Tibial nerve (tissue), 4 donors: ENCODE measurements around the gene PRSS12. TPM values are rescaled to one million over a fixed set of nuclear protein-coding genes. Genes with fewer than 3 reads are reported as not detected.
"Not testable (repeated sequence)": the region's sequence is repeated elsewhere in the genome, so short reads cannot be mapped to it uniquely, and the experiment has no call there.

Source experiments
- DNase-seq, 2 donors: peaks; one replicate each; pipeline ENCODE4 v3.0.0-alpha.2; 2019; ENCODE audit warnings: low spot score in 2 of 2
- H3K27ac ChIP-seq, 4 donors: fragments of 200-600 bp; sonication (generic) in 3 of 4; one replicate each; pipeline ENCODE4 v1.5.1; 2017 to 2019; ENCODE audit warnings: mild to moderate bottlenecking in 1 of 4
- H3K27me3 ChIP-seq, 2 donors: fragments of 200-600 bp; sonication (generic) in 1 of 2; one replicate each; pipeline versions ENCODE4 v1.5.1 to v1.6.0; 2017 to 2019
- H3K36me3 ChIP-seq, 3 donors: fragments of 200-600 bp; sonication (generic); one replicate each; pipeline ENCODE4 v1.5.1; 2018 to 2019
- H3K4me1 ChIP-seq, 4 donors: fragments of 200-600 bp; sonication (generic) in 3 of 4; one replicate each; pipeline ENCODE4 v1.5.1; 2017 to 2019
- H3K4me3 ChIP-seq, 4 donors: fragments of 200-600 bp; sonication (generic) in 3 of 4; one replicate each; pipeline ENCODE4 v1.5.1; 2017 to 2019; ENCODE audit warnings: mild to moderate bottlenecking in 1 of 4, moderate library complexity in 1 of 4
- H3K9me3 ChIP-seq, 4 donors: fragments of 200-600 bp; sonication (generic) in 3 of 4; one replicate each; pipeline ENCODE4 v1.5.1; 2017 to 2019
- CTCF ChIP-seq, 5 experiments: fragments of 200-600 bp in 3 of 5; fragments of 450-650 bp in 2 of 5; sonication (generic) in 3 of 5; IDR thresholded peaks; one replicate each; pipeline ENCODE4 v1.5.1; 2016 to 2019; ENCODE audit warnings: antibody characterized with exemption in 5 of 5, mild to moderate bottlenecking in 3 of 5, moderate library complexity in 2 of 5
- EP300 ChIP-seq, 2 donors: sonication (generic); formaldehyde crosslinking; IDR thresholded peaks; one replicate each; pipeline ENCODE4 v1.6.1; 2017; ENCODE audit warnings: antibody characterized with exemption in 2 of 2, mild to moderate bottlenecking in 1 of 2
- POLR2A ChIP-seq, 2 donors: fragments of 450-650 bp; IDR thresholded peaks; one replicate each; pipeline ENCODE4 v1.6.1; 2017; ENCODE audit warnings: antibody characterized with exemption in 2 of 2, mild to moderate bottlenecking in 2 of 2, moderate library complexity in 2 of 2
- WGBS, 2 donors: methylation state at CpG; one replicate each; pipeline ENCODE4 v1.1.5; 2018; 5-methylcytosine and 5-hydroxymethylcytosine counted together
- total RNA-seq, 4 donors: library from RNA; depleted of rRNA; stranded (reverse); fragments of >200 nt; gene quantifications; one replicate each; pipeline ENCODE4 v1.1.0, GENCODE V29; 2016

PRSS12 gene
- total RNA-seq, 4 donors from 2014 or later: under 0.01 to 0.90 (median 0.21) TPM; not detected in 1

- no peak overlapping the region for H3K4me3 ChIP-seq
- no peaks in the 10 kb centered on the region for H3K27me3 ChIP-seq
- 67 to 76% methylated on average over 2 of the region's 2 CpGs for WGBS, 2 donors
- no peak overlapping the region for H3K27ac ChIP-seq
- no peaks in the 10 kb centered on the region for H3K4me1 ChIP-seq
- DNase-seq: no peak
- no peaks in the 10 kb centered on the region for H3K36me3 ChIP-seq
- no peak for TF ChIP-seq EP300 (IDR thresholded peaks at IDR 0.05)
- TF ChIP-seq CTCF (IDR thresholded peaks at IDR 0.05): no peak
- no peak for TF ChIP-seq POLR2A (IDR thresholded peaks at IDR 0.05)
- no peaks in the 10 kb centered on the region for H3K9me3 ChIP-seq
Observed at GRCh38 chr4:118314221-118314620, 38.6 kb downstream of the PRSS12 start.

DNA sequence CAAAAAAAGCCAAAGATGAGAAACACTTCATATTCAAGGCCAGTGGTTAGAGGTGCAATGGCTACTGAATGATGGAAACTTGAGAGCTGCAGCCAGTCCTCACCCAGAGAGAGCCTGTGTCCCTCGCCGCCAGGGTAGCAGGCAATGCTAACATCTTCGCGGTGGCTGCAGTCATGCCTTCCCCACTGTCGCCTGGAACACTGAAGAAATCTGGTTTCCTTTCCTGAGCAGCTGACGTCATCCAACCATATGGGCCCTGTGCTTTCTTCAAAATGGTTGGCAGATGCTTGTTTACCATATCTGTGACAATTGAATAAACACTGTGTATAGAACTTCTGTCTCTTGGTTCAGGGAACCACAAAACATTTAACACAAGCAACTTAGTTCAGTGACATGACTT, 39.7 kb downstream of the PRSS12 start:
- Histone ChIP-seq H3K4me1 (no peaks in the 10 kb centered on the region), H3K36me3 (no peaks in the 10 kb centered on the region), H3K4me3 (no peak overlapping the region), H3K27ac (no peak overlapping the region), H3K9me3 (no peaks in the 10 kb centered on the region), H3K27me3 (no peaks in the 10 kb centered on the region)
- TF ChIP-seq EP300 (IDR thresholded peaks at IDR 0.05): no peak
- no peak for TF ChIP-seq POLR2A (IDR thresholded peaks at IDR 0.05)
- no peak for TF ChIP-seq CTCF (IDR thresholded peaks at IDR 0.05)
- WGBS, 2 donors: 76 to 78% methylated on average over 6 of the region's 6 CpGs
- DNase-seq: no peak

DNA sequence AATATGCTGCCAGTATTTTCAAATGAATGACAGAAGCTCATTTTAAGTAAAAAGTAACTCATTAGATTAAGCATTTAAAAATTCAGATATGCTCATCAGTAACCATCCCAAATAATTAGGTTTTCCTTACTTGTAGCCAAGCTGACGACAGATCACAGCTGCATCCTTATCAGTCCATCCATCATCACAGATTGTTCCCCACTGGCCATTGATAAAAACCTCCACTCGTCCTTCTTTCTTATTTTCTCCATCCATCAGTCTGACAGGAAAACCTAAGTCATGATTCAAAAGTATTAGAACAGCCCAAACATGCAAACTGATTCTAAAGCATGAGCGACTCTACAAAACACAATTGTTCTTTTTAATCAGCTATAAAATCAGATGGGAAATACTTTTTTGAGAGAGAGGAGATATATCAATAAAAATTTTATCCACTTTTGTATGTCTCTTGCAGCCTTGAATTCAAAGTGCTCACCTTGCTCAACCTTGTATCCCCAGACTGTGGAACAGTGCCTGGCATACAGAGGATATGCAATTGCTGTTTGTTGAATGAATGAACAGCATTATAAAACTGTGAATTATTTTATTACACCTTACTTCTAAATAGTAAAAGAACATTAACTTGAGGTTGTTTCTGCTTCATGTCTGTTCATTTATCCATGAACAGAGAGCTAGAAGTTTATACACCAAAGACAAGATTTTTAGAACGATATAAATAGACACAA, 44.3 kb downstream of the PRSS12 start:
- no peak overlapping the region for H3K27ac ChIP-seq
- H3K9me3 ChIP-seq: no peaks in the 10 kb centered on the region
- WGBS, 2 donors: 59 to 63% methylated on average over 4 of the region's 4 CpGs
- no peaks in the 10 kb centered on the region for H3K27me3 ChIP-seq
- no peaks in the 10 kb centered on the region for H3K4me1 ChIP-seq
- H3K36me3 ChIP-seq: no peaks in the 10 kb centered on the region
- H3K4me3 ChIP-seq: no peak overlapping the region
- TF ChIP-seq EP300 (IDR thresholded peaks at IDR 0.05) (no peak), CTCF (IDR thresholded peaks at IDR 0.05) (no peak), POLR2A (IDR thresholded peaks at IDR 0.05) (no peak)
- no peak for DNase-seq

DNA sequence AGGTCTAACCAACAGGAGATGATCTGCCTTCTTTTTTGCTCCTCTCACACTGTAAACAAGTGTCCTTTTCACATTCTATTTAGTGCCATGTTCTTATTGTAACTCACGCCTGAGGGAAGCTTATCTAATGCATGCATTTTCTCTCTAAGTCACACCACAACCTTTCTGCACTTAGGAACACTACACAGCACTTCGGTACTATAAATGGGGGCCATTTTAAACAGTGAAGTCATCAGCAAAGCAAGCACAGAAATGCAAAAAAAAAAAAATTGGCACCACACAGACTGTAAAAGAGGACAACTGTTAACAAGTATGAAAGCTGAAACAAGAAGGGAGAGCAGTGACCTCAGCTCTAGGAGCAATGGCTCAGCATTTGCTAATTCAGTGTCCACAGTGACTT, 45.2 kb downstream of the PRSS12 start:
- Histone ChIP-seq H3K27ac (no peak overlapping the region), H3K4me3 (no peak overlapping the region), H3K4me1 (no peaks in the 10 kb centered on the region), H3K36me3 (no peaks in the 10 kb centered on the region), H3K9me3 (no peaks in the 10 kb centered on the region), H3K27me3 (no peaks in the 10 kb centered on the region)
- WGBS, 2 donors: 41 to 50% methylated on average over 2 of the region's 2 CpGs
- TF ChIP-seq EP300 (IDR thresholded peaks at IDR 0.05): no peak
- no peak for TF ChIP-seq POLR2A (IDR thresholded peaks at IDR 0.05)
- TF ChIP-seq CTCF (IDR thresholded peaks at IDR 0.05): no peak
- no peak for DNase-seq

DNA sequence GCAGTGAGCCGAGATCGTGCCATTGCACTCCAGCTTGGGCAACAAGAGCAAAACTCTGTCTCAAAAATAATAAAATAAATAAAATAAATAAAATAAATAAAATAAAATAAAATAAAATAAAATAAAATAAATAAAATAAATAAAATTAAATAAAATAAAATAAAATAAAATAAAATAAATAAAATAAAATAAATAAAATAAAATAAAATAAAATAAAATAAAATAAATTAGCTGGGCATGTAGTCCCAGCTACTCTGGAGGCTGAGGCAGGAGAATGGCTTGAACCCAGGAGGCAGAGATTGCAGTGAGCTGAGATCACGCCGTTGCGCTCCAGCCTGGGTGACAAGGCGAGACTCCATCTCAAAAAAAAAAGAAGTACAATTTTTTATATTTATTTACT, 53.2 kb downstream of the PRSS12 start:
- not testable (repeated sequence) for DNase-seq, H3K9me3 ChIP-seq, H3K36me3 ChIP-seq, H3K27ac ChIP-seq, H3K27me3 ChIP-seq, H3K4me3 ChIP-seq, H3K4me1 ChIP-seq
- WGBS, 2 donors: 98% methylated on average over 6 of the region's 6 CpGs

DNA sequence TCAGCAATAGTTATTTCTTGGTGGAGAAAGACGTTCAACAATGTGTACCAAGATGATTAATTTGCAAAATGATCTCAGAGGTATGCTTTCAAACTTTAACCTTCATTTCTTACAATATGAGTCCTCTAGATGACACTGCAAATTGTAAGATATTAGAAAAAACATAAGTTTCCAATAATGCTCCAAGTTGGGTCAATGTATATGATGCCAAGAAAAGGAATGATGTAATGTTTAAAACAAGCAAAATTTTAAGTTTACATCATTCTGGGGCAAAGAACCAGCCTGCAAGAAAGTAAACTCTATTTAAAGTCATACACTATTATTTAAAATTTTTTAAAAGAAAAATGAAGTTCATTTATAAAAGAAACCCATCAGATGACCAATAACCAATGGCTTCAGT, 56.1 kb downstream of the PRSS12 start:
- Histone ChIP-seq H3K4me1 (no peaks in the 10 kb centered on the region), H3K27ac (no peak overlapping the region), H3K4me3 (no peak overlapping the region), H3K36me3 (no peaks in the 10 kb centered on the region), H3K27me3 (no peaks in the 10 kb centered on the region), H3K9me3 (no peaks in the 10 kb centered on the region)
- DNase-seq: no peak
- 64 to 65% methylated on average over 1 of the region's 1 CpG for WGBS, 2 donors
- no peak for TF ChIP-seq EP300 (IDR thresholded peaks at IDR 0.05)
- no peak for TF ChIP-seq CTCF (IDR thresholded peaks at IDR 0.05)
- no peak for TF ChIP-seq POLR2A (IDR thresholded peaks at IDR 0.05)
